NCI-H2081 (cell line): ENCODE results near the gene GAPDH.
A peak's percentile ranks its signal among the peaks of the same experiment; 100 is the strongest.
"Not testable (repeated sequence)": the region's sequence is repeated elsewhere in the genome, so short reads cannot be mapped to it uniquely, and the experiment has no call there.

Experiments
- DNase-seq, 2 experiments: peaks; one replicate each; lab custom pipeline; 2025; lab: John Stamatoyannopoulos, UW

GAPDH gene

GRCh38 chr12:6563448-6564050 lies 29.2 kb downstream of the GAPDH start:
- DNase-seq, result peak; percentile 19 to 30

GRCh38 chr12:6567112-6567670 lies 32.9 kb downstream of the GAPDH start:
- DNase-seq, result no peak

GRCh38 chr12:6569312-6569711 lies 35.0 kb downstream of the GAPDH start:
- no peak for DNase-seq

- no peak for DNase-seq
Observed at GRCh38 chr12:6569786-6570185, 35.5 kb downstream of the GAPDH start.

GRCh38 chr12:6570264-6570887 lies 36.1 kb downstream of the GAPDH start:
- DNase-seq, result peak; percentile 23 to 39

- no peak for DNase-seq
Observed at GRCh38 chr12:6573001-6573400, 38.7 kb downstream of the GAPDH start.

GRCh38 chr12:6574576-6575295 lies 40.4 kb downstream of the GAPDH start:
- no peak for DNase-seq

GRCh38 chr12:6575648-6576047 lies 41.3 kb downstream of the GAPDH start:
- no peak for DNase-seq

- DNase-seq, result no peak
Observed at GRCh38 chr12:6582196-6582595, 47.9 kb downstream of the GAPDH start.

GRCh38 chr12:6582959-6583358 lies 48.6 kb downstream of the GAPDH start:
- DNase-seq, result no peak

GRCh38 chr12:6584293-6584692 lies 50.0 kb downstream of the GAPDH start:
- no peak for DNase-seq

GRCh38 chr12:6586569-6586968 lies 52.3 kb downstream of the GAPDH start:
- not testable (repeated sequence) for DNase-seq
